ENCODE results near the gene CAPN2.

DNA sequence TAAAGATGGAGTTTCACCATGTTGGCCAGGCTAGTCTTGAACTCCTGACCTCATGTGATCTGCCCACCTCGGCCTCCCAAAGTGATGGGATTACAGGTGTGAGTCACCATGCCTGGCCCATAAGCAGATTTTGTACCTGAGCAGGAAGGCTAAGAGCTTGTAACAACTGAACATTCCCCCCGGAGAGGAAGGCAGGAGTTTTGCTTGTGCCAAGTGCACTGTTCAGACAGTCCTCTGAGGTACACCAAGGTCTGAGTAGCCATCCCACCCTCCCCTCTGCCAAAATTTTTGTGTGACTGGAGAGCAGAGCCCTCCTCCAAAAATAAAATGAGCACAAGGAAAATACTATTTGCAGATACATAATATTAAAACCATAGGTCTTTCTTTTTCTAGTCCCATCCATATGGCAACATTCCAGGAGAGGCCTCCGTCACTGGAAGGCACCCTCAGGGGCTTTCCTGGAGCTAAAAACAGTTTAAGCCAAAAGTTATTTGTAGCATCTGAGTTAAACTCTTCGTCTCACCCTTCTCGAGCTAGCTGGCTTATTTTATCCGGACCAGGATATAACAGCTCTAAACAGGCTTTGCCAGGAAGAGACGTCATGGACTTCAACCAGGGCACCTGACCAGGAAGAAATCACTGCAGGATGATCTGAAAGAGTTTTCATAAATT, 27.2 kb downstream of the CAPN2 start:
- TF ChIP-seq, protein P1, sequence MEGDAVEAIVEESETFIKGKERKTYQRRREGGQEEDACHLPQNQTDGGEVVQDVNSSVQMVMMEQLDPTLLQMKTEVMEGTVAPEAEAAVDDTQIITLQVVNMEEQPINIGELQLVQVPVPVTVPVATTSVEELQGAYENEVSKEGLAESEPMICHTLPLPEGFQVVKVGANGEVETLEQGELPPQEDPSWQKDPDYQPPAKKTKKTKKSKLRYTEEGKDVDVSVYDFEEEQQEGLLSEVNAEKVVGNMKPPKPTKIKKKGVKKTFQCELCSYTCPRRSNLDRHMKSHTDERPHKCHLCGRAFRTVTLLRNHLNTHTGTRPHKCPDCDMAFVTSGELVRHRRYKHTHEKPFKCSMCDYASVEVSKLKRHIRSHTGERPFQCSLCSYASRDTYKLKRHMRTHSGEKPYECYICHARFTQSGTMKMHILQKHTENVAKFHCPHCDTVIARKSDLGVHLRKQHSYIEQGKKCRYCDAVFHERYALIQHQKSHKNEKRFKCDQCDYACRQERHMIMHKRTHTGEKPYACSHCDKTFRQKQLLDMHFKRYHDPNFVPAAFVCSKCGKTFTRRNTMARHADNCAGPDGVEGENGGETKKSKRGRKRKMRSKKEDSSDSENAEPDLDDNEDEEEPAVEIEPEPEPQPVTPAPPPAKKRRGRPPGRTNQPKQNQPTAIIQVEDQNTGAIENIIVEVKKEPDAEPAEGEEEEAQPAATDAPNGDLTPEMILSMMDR (IDR thresholded peaks at IDR 0.05) = no peak
- TF ChIP-seq EZH2 (IDR thresholded peaks at IDR 0.05; ENCODE audit: borderline replicate concordance, insufficient read depth, low read depth, low read length, poor library complexity, severe bottlenecking) = no peak
